ENCODE data around the gene MORF4L2. TPM values are rescaled to one million over a fixed set of nuclear protein-coding genes. Genes with fewer than 3 reads are reported as not detected.

MORF4L2 gene
- total and polyA plus RNA-seq, 4 donors, result 90.9 to 366 (median 175) TPM

GRCh38 chrX:103733017-103733416 lies 46.5 kb upstream of the MORF4L2 start (continued):
- TF ChIP-seq ZBTB33 (IDR thresholded peaks at IDR 0.05), result no peak

- no peak overlapping the region for H3K9ac ChIP-seq (ENCODE audit: low read depth in 1 of 2, low read length in 2 of 2)
- H3K27me3 ChIP-seq (ENCODE audit: control insufficient read depth in 4 of 4, insufficient read depth in 4 of 4, low read length in 3 of 4), result peaks cover 0 to 3% (median 0%) of the 10 kb centered on the region in 4 donors
- no peaks in the 10 kb centered on the region for H3K4me1 ChIP-seq (ENCODE audit: control insufficient read depth in 4 of 4, insufficient read depth in 4 of 4, low read length in 3 of 4)
- no peak for DNase-seq (ENCODE audit: low spot score)
- H3K9me3 ChIP-seq (ENCODE audit: control insufficient read depth in 4 of 4, low read length in 3 of 4), result no peaks in the 10 kb centered on the region
- TF ChIP-seq GABPA (IDR thresholded peaks at IDR 0.05 in 1 of 2, conservative IDR thresholded peaks at IDR 0.05 in 1 of 2), result no peak
- no peak for TF ChIP-seq JUND (IDR thresholded peaks at IDR 0.05)
- TF ChIP-seq ATF3 (IDR thresholded peaks at IDR 0.05), result no peak
- TF ChIP-seq CTCF (IDR thresholded peaks at IDR 0.05; ENCODE audit: low read depth, low read length, missing input control), result no peak
- no peak for TF ChIP-seq NR2F2 (IDR thresholded peaks at IDR 0.05)
- TF ChIP-seq EGR1 (IDR thresholded peaks at IDR 0.05; ENCODE audit: low read depth in 2 of 2), result no peak
- TF ChIP-seq HNF4G (IDR thresholded peaks at IDR 0.05), result no peak
- TF ChIP-seq FOXA2 (IDR thresholded peaks at IDR 0.05), result no peak
- H3K4me3 ChIP-seq (ENCODE audit: low read depth in 1 of 3, low read length in 3 of 3), result no peak overlapping the region
- no peaks in the 10 kb centered on the region for H3K36me3 ChIP-seq (ENCODE audit: control insufficient read depth in 4 of 4, insufficient read depth in 3 of 4, low read depth in 1 of 4, low read length in 3 of 4)
- WGBS, result 48% methylated on average over 8 of the region's 8 CpGs
- no peak overlapping the region for H3K27ac ChIP-seq (ENCODE audit: low read depth in 1 of 2, low read length in 2 of 2)
These were observed 44.4 kb upstream of the MORF4L2 start for GRCh38 chrX:103730796-103731493.

GRCh38 chrX:103730147-103730795 lies 43.8 kb upstream of the MORF4L2 start:
- Histone ChIP-seq H3K36me3 (ENCODE audit: control insufficient read depth in 4 of 4, insufficient read depth in 3 of 4, low read depth in 1 of 4, low read length in 3 of 4) (no peaks in the 10 kb centered on the region), H3K27me3 (ENCODE audit: control insufficient read depth in 4 of 4, insufficient read depth in 4 of 4, low read length in 3 of 4) (peaks cover 0 to 3% (median 0%) of the 10 kb centered on the region in 4 donors), H3K9me3 (ENCODE audit: control insufficient read depth in 4 of 4, low read length in 3 of 4) (no peaks in the 10 kb centered on the region), H3K4me1 (ENCODE audit: control insufficient read depth in 4 of 4, insufficient read depth in 4 of 4, low read length in 3 of 4) (no peaks in the 10 kb centered on the region), H3K27ac (ENCODE audit: low read depth in 1 of 2, low read length in 2 of 2) (no peak overlapping the region), H3K9ac (ENCODE audit: low read depth in 1 of 2, low read length in 2 of 2) (no peak overlapping the region), H3K4me3 (ENCODE audit: low read depth in 1 of 3, low read length in 3 of 3) (no peak overlapping the region)
- DNase-seq (ENCODE audit: low spot score), result no peak
- 62% methylated on average over 3 of the region's 3 CpGs for WGBS
- TF ChIP-seq RAD21 (IDR thresholded peaks at IDR 0.05) (no peak), YY1 (IDR thresholded peaks at IDR 0.05) (no peak), TAF1 (conservative IDR thresholded peaks at IDR 0.05) (no peak), GABPA (IDR thresholded peaks at IDR 0.05 in 1 of 2, conservative IDR thresholded peaks at IDR 0.05 in 1 of 2) (no peak), CTCF (IDR thresholded peaks at IDR 0.05; ENCODE audit: low read depth, low read length, missing input control) (no peak)

All from liver (tissue), 9 donors.